Placental epithelial cell (primary cell): ENCODE measurements around the gene PPM1G. TPM values are rescaled to one million over a fixed set of nuclear protein-coding genes. Genes with fewer than 3 reads are reported as not detected.

Experiments used
- total RNA-seq: library from RNA; depleted of rRNA; stranded (reverse); fragments of >200 nt; gene quantifications from 2 replicates; pipeline ENCODE4 v1.2.3, GENCODE V29; 2012

PPM1G gene, protein sequence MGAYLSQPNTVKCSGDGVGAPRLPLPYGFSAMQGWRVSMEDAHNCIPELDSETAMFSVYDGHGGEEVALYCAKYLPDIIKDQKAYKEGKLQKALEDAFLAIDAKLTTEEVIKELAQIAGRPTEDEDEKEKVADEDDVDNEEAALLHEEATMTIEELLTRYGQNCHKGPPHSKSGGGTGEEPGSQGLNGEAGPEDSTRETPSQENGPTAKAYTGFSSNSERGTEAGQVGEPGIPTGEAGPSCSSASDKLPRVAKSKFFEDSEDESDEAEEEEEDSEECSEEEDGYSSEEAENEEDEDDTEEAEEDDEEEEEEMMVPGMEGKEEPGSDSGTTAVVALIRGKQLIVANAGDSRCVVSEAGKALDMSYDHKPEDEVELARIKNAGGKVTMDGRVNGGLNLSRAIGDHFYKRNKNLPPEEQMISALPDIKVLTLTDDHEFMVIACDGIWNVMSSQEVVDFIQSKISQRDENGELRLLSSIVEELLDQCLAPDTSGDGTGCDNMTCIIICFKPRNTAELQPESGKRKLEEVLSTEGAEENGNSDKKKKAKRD
- total RNA-seq: 47.9 and 50.6 TPM in 2 replicates

DNA sequence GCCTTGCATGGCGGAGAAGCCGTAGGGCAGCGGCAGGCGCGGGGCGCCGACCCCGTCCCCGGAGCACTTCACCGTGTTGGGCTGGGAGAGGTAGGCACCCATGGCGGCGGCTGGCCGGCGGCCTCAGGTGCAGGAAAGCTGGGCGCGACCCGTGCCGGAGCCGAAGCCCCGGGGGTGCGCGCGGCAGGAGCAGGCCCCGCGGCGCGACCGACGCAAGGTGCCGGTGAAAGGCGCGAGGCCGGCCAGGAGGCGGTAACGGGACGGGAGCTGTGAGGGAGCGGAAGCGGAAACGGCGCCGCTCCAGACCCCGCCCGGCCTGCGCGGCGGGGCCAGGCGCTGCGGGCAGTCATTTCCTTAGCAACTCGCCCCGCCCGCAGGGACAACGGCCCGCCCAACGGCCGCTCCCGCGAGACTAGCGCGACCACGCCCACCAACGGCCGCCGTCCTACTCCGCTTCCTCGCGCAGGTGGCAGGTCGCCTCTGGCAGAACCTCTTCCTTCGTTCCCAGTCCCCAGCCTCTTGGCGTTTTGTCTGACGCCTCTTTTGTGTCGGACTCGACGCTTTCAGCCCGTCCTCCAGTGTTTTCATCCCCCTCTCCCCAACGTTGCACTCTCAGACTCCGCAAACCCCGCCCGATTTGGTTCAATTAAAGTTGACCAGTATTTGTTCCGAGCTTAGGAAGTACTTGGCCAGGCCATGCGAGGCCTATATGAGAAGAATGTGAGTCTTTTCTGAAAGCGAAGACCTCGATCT is at the start of gene PPM1G:
PPM1G (minus strand) TSS at position 271 of the 753 bp plus-strand sequence; CDS start at position 102, 169 bp downstream.

DNA sequence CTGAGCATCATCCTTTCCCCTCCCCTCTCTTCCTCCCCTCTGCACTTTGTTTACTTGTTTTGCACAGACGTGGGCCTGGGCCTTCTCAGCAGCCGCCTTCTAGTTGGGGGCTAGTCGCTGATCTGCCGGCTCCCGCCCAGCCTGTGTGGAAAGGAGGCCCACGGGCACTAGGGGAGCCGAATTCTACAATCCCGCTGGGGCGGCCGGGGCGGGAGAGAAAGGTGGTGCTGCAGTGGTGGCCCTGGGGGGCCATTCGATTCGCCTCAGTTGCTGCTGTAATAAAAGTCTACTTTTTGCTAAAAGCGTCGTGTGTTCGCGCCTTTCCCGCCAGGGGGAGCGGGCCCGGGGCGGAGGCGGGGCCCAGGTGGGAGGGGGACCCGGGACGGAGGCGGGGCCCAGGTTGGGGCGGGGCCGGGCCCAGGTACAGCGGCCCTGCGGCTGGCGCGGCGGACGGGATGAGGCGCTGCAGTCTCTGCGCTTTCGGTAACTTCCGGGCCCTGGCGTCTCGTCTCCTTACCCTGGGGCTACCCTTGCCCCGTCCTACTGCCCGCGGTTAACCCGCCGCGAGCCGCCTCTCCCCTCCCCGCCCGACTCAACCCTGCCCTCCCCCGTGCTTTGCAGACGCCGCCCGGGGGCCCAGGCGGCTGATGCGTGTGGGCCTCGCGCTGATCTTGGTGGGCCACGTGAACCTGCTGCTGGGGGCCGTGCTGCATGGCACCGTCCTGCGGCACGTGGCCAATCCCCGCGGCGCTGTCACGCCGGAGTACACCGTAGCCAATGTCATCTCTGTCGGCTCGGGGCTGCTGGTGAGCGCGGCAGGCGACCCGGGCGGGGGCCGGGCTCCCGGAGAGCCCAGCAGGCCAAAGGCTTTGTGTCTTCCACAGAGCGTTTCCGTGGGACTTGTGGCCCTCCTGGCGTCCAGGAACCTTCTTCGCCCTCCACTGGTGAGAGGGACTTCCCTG is 32.8 kb upstream of the PPM1G start, which contains the start of gene KRTCAP3:
KRTCAP3 (plus strand) TSS at position 424 of the 962 bp plus-strand sequence; CDS start at position 456, 32 bp downstream.

DNA sequence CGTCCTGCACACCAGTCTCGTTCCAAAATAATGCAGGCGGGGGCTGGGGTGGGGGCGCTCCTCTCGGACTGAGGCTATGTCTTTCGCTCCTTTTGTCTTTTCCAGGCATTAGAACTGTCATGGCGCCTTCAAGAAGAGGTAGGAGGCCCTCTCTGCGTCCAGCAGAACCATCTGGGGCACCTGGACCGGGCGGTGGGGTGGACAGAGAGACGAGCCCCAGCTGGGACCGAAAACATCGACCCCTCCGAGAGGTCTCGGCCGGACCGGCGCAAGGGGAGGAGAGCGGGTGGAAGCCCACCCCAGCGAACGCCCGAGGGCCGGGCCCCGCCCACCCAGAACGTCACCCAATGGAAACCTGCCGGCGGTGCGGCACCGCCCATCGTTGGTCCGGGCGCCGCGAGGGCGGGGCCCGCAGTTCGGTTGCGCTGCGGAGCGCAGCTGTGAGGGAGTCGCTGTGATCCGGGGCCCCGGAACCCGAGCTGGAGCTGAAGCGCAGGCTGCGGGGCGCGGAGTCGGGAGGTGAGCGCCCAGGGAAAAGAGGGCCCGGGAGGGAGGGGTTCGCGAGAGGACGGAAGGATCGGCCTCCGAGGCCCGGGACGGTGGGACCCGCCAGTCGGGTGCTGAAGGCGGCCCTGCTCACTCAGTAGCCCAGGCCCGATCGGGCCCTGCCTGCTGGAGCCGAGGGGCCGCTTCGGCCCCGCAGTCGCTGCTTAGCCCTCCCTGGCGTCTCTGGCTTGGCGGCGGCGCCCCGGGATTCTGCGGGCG is 19.0 kb upstream of the PPM1G start, which contains the start of gene NRBP1:
NRBP1 (plus strand) TSS at position 419 of the 765 bp plus-strand sequence. CDS start 4,643 bp downstream, outside the sequence.

DNA sequence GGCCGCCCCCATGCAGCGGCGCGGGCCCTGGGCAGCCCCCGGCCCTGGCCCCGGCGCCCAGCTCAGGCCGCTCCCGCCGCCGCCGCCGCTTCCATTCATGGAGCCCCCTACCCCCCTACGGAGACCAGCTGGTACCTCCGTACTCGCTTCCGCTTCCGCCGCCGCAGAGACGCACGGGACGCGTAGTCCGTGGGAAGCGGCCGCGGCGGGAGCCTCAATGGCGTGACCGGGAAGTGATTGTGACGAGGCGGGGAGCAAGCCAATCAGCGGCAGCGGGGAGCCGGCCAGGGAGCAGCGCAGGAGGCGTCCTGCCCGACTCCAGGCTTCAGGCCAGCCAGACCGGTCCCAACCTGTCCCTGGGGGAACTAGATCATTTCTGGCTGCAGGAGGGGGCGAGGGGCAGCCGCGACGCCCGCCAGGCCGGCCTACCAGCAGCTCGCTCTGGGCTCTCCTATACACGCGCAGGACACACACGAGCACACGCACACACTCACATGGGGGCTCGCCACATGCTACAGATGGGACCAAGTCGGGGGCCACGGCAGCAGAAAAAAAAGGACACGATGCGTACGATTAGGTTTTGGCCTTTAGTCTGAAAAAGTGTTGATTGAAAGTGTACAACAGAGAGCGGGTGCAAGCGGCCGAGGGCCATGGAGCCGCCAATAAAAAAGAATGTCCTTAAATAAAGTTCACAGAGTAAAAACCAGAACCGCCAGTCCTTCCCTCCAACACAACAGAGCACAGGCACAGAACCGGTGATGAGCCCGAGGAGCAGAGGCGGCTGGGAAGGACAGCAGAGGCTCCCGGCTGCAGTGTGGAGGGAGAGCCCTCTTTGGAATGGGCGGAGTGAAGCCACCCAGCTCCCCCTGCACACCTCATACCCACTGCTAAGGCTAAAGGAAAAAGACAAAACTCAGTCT is 28.5 kb downstream of the PPM1G start, which contains the start of gene ZNF513:
ZNF513 (minus strand) TSS at position 109 of the 920 bp plus-strand sequence. CDS start 208 bp downstream, outside the sequence.

DNA sequence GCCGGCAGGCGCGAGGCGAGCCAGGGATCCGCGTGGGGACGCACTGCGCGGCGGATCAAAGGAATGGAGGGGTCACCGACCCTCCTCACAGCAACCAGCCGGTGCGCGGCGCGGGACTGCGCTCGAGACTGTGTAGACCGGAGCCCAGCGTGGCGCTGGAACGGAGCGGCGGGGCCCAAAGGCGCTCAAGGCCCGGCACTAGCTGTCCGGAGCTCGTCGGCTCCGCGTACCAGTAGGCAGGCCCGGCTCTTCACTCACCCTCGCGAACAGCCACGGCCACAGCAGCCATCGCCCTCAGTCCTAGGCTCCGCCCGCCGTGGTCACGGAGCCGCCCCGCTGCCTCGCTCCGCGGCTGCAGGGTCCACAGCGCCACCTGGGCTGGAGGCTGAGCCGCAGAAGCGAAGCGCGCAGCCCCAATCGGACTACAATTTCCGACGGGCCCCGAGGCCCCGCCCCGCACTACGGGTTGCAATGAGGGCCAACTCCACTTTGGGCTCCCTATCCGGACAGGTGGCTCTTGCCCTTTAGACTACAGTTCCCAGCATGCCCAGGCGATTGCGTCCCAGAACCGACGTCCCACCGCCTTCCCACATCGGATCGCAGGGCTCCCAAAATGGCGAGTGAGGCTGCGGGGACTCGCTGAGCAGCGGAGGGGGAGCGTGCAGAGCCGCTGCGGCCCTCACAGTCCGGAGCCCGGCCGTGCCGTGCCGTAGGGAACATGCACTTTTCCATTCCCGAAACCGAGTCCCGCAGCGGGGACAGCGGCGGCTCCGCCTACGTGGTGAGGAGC is 39.2 kb downstream of the PPM1G start, which contains the start of the genes EIF2B4 and SNX17:
EIF2B4 (minus strand) TSS at position 313 of the 790 bp plus-strand sequence; CDS start at position 289, 24 bp downstream.
SNX17 (plus strand) TSS at position 591 of the 790 bp plus-strand sequence; CDS start at position 719, 128 bp downstream.

DNA sequence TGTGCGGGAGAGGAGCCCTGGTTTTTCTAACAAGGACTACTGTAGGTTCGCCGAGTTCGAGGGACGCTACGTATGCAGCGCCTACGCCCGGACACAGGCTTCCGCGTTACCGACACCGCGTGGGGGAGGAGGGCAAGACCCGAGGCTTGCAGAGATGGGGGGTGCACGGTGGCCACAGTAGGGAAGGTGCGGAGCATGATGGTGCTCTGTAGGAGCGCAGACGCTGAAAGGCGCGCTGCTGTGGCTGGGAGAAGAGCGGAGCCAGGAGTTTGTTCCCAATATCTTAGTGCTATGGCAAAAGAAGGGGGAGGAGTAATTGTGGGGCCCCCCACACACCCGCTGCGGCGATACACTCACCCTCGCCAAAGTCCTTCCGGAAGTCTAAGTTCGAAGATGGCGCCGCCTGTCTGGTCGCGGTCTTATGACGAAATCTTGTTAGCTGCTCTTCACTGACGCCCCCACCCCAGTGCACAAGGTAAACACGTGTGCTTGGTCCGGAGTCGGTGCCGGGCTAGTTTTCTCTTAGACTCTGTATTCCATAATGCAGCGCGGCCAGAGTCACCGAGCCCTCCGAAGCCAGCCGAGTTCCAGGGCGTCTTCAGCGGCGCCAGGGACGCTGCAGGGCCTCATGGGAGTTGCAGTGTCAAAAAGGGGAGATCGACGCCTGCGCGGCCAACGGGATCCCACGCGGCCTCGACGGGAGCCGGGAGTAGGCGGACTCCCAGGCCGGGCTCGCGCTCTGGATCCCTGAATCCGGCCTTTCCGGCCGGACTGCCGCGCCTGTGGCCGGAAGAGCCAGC is 52.8 kb downstream of the PPM1G start, which contains the start of gene GTF3C2:
GTF3C2 (minus strand) TSS at position 383 of the 800 bp plus-strand sequence. CDS start 13,210 bp downstream, outside the sequence.

Other genes starting within 250 kb of the PPM1G start
- 197 and 201 TPM in 2 replicates for gene ATRAID, start 197.6 kb downstream of the PPM1G start, total RNA-seq
- 174 and 243 TPM in 2 replicates for gene SLC5A6, start 197.3 kb downstream of the PPM1G start, total RNA-seq
- 46.3 and 52.6 TPM in 2 replicates for gene CAD, start 192.2 kb downstream of the PPM1G start, total RNA-seq
- gene SLC30A3, start 146.5 kb downstream of the PPM1G start, total RNA-seq: 0.11 TPM in 1 of 2 replicates, not detected in the other
- not detected in 2 replicates for gene DNAJC5G, start 134.2 kb downstream of the PPM1G start, total RNA-seq
- gene TRIM54, start 127.2 kb downstream of the PPM1G start, total RNA-seq: not detected in 2 replicates
- 0.22 and 2.0 TPM in 2 replicates for gene UCN, start 101.1 kb downstream of the PPM1G start, total RNA-seq
- gene MPV17, start 86.5 kb downstream of the PPM1G start, total RNA-seq: 56.1 TPM in 2 replicates
- gene GTF3C2, start 52.8 kb downstream of the PPM1G start, total RNA-seq: 43.6 and 52.2 TPM in 2 replicates
- 30.6 and 34.1 TPM in 2 replicates for gene EIF2B4, start 39.3 kb downstream of the PPM1G start, total RNA-seq
- gene SNX17, start 39.0 kb downstream of the PPM1G start, total RNA-seq: 148 and 178 TPM in 2 replicates
- gene ZNF513, start 28.9 kb downstream of the PPM1G start, total RNA-seq: 10.5 and 11.4 TPM in 2 replicates
- gene NRBP1, start 19.0 kb upstream of the PPM1G start, total RNA-seq: 171 and 233 TPM in 2 replicates
- 8.2 and 22.0 TPM in 2 replicates for gene KRTCAP3, start 32.8 kb upstream of the PPM1G start, total RNA-seq
- gene IFT172, start 80.2 kb upstream of the PPM1G start, total RNA-seq: 13.1 and 14.9 TPM in 2 replicates
- 11.0 and 12.1 TPM in 2 replicates for gene FNDC4, start 85.6 kb upstream of the PPM1G start, total RNA-seq
- 1.2 TPM in 1 of 2 replicates, not detected in the other for gene GCKR, start 87.2 kb upstream of the PPM1G start, total RNA-seq
- gene ZNF512, start 173.5 kb upstream of the PPM1G start, total RNA-seq: 19.5 and 22.8 TPM in 2 replicates
- 2.0 and 6.2 TPM in 2 replicates for gene CCDC121, start 219.4 kb upstream of the PPM1G start, total RNA-seq
- 27.5 and 43.5 TPM in 2 replicates for gene GPN1, start 219.5 kb upstream of the PPM1G start, total RNA-seq